HG03378 (cell line): ENCODE data around the gene AQP4.

ENCODE experiments used
- ATAC-seq: cut with Tn5 transposase; IDR thresholded peaks from one replicate; pipeline ENCODE4 v1.9.1; 2021; ENCODE audit warnings: mild to moderate bottlenecking, moderate library complexity; ENCODE audit not compliant: unreplicated experiment

Gene AQP4

GRCh38 chr18:26865557-26865956 is at the start of gene AQP4:
Gene AQP4, minus strand, starts transcription at chr18:26865707. Its CDS starts 18 bp downstream, at chr18:26865689.
- ATAC-seq = no peak

- no peak for ATAC-seq
Observed at GRCh38 chr18:26911840-26912239, 46.3 kb upstream of the AQP4 start.

GRCh38 chr18:26909599-26910290 is 44.2 kb upstream of the AQP4 start:
- ATAC-seq = no peak

- no peak for ATAC-seq
Observed at GRCh38 chr18:26908906-26909305, 43.4 kb upstream of the AQP4 start.

- no peak for ATAC-seq
Observed at GRCh38 chr18:26902291-26902690, 36.8 kb upstream of the AQP4 start.

- ATAC-seq = no peak
Observed at GRCh38 chr18:26901020-26901419, 35.5 kb upstream of the AQP4 start.

GRCh38 chr18:26894426-26894825 is 28.9 kb upstream of the AQP4 start:
- no peak for ATAC-seq

GRCh38 chr18:26893996-26894395 is 28.5 kb upstream of the AQP4 start:
- ATAC-seq = no peak

GRCh38 chr18:26888259-26888658 is 22.8 kb upstream of the AQP4 start:
- ATAC-seq = no peak

GRCh38 chr18:26875040-26875654 is 9.6 kb upstream of the AQP4 start:
- ATAC-seq = no peak

GRCh38 chr18:26874283-26874682 is 8.8 kb upstream of the AQP4 start:
- no peak for ATAC-seq

- ATAC-seq = no peak
Observed at GRCh38 chr18:26869640-26870039, 4.1 kb upstream of the AQP4 start.

- no peak for ATAC-seq
Observed at GRCh38 chr18:26868968-26869586, 3.6 kb upstream of the AQP4 start.

GRCh38 chr18:26867471-26867870 is 2.0 kb upstream of the AQP4 start:
- no peak for ATAC-seq

- ATAC-seq = no peak
Observed at GRCh38 chr18:26864658-26865057, 849 bp downstream of the AQP4 start.

GRCh38 chr18:26863921-26864497 is 1.5 kb downstream of the AQP4 start:
- no peak for ATAC-seq

GRCh38 chr18:26863122-26863879 is 2.2 kb downstream of the AQP4 start:
- no peak for ATAC-seq

- no peak for ATAC-seq
Observed at GRCh38 chr18:26862084-26862483, 3.4 kb downstream of the AQP4 start.

- ATAC-seq = no peak
Observed at GRCh38 chr18:26854292-26854881, 11.1 kb downstream of the AQP4 start.

- no peak for ATAC-seq
Observed at GRCh38 chr18:26853401-26853800, 12.1 kb downstream of the AQP4 start.

- ATAC-seq = no peak
Observed at GRCh38 chr18:26843760-26844159, 21.7 kb downstream of the AQP4 start.
